OCI-LY3 (cell line): Measurements from ENCODE around the gene SUPT6H.

Experiments used
- EZH2phosphoT487 ChIP-seq: fragments of 200-600 bp; shearing (Covaris generic); IDR thresholded peaks from 2 replicates; pipeline ENCODE4 v1.6.1; 2018; ENCODE audit warnings: antibody characterized with exemption, mixed run types, low read depth
- TF ChIP-seq, protein P1 (sequence below): fragments of 200-600, 300-600 bp; sonication (generic); IDR thresholded peaks from 2 replicates; pipeline ENCODE4 v1.5.1; 2014; ENCODE audit warnings: antibody characterized with exemption, low read length, low read depth

DNA sequence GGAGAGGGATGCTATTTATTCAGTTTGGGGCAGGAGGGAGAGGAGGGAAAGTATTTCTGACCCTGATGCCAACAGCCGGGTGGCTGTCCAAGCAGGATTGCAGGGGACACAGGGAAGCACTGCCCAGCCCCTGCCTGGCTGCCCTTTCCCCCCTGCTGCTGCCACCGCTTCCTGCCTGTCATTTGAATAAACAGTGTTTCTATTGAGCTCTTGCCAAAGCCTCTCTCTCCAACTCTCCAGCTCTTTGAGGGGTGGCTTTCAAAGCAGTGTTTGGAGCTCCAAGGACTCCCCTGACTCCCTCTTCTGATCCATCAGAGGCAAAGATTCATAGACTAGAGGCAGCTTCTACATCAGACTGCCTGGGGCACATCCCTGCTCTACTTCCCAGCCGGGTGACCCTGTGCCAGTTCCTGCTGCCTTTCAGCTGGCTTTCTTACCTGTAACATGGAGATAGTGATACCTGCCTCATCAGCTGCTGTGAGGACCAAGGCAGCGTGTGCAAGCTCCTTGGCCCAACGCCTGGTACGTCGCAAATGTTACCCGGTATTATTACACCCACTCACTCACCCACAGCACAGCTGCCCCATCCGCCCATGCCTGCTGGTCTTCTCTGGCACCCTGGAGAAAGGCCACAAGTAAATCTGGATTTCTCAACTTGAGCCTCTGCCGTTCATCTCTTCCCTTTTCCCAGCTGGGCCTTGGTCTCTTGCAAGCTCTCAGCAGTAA is 40.2 kb downstream of the SUPT6H start:
- TF ChIP-seq, protein P1, sequence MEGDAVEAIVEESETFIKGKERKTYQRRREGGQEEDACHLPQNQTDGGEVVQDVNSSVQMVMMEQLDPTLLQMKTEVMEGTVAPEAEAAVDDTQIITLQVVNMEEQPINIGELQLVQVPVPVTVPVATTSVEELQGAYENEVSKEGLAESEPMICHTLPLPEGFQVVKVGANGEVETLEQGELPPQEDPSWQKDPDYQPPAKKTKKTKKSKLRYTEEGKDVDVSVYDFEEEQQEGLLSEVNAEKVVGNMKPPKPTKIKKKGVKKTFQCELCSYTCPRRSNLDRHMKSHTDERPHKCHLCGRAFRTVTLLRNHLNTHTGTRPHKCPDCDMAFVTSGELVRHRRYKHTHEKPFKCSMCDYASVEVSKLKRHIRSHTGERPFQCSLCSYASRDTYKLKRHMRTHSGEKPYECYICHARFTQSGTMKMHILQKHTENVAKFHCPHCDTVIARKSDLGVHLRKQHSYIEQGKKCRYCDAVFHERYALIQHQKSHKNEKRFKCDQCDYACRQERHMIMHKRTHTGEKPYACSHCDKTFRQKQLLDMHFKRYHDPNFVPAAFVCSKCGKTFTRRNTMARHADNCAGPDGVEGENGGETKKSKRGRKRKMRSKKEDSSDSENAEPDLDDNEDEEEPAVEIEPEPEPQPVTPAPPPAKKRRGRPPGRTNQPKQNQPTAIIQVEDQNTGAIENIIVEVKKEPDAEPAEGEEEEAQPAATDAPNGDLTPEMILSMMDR, result no peak
- TF ChIP-seq EZH2phosphoT487, result no peak
